ENCODE data around the gene DMRTB1. TPM values are rescaled to one million over a fixed set of nuclear protein-coding genes. Genes with fewer than 3 reads are reported as not detected.

Gene DMRTB1
- total RNA-seq, 4 donors from 2014 or later = not detected

DNA sequence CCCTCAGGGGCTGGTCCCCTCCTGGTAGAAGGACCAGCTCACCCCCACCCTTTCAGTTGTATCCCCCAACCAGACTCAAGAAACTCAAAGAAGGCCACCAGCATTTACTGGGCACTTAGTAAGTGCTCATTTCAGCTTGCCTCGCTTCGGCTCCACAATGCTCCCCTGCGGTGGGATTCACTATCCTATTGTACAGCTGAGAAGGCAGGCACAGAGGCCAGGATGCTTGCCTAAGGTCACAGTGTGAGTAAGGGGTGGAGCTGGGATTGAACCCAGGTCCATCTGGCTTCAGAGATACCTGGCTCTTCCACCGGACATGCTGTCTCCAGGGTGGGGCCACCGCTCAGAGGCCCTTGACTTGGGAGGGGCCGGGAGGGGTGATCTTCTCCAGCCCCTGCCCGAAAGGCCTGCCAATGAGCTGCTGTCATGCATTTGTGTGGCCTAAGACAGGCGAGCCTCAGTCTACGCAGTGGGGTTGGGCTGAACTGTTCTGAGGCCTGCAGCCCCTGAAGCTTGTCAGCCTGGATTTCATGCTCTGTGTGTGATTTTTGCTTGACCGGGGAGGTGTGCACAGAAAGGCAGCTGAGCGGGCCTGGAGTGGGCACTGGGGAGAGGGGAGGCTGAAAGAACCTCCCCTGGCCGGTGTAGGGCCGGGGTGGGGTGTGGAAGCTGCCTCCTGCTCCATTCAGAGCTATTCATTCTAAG is 48.1 kb downstream of the DMRTB1 start:
- TF ChIP-seq, protein P1, sequence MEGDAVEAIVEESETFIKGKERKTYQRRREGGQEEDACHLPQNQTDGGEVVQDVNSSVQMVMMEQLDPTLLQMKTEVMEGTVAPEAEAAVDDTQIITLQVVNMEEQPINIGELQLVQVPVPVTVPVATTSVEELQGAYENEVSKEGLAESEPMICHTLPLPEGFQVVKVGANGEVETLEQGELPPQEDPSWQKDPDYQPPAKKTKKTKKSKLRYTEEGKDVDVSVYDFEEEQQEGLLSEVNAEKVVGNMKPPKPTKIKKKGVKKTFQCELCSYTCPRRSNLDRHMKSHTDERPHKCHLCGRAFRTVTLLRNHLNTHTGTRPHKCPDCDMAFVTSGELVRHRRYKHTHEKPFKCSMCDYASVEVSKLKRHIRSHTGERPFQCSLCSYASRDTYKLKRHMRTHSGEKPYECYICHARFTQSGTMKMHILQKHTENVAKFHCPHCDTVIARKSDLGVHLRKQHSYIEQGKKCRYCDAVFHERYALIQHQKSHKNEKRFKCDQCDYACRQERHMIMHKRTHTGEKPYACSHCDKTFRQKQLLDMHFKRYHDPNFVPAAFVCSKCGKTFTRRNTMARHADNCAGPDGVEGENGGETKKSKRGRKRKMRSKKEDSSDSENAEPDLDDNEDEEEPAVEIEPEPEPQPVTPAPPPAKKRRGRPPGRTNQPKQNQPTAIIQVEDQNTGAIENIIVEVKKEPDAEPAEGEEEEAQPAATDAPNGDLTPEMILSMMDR (IDR thresholded peaks at IDR 0.05; ENCODE audit: low read depth) = no peak

DNA sequence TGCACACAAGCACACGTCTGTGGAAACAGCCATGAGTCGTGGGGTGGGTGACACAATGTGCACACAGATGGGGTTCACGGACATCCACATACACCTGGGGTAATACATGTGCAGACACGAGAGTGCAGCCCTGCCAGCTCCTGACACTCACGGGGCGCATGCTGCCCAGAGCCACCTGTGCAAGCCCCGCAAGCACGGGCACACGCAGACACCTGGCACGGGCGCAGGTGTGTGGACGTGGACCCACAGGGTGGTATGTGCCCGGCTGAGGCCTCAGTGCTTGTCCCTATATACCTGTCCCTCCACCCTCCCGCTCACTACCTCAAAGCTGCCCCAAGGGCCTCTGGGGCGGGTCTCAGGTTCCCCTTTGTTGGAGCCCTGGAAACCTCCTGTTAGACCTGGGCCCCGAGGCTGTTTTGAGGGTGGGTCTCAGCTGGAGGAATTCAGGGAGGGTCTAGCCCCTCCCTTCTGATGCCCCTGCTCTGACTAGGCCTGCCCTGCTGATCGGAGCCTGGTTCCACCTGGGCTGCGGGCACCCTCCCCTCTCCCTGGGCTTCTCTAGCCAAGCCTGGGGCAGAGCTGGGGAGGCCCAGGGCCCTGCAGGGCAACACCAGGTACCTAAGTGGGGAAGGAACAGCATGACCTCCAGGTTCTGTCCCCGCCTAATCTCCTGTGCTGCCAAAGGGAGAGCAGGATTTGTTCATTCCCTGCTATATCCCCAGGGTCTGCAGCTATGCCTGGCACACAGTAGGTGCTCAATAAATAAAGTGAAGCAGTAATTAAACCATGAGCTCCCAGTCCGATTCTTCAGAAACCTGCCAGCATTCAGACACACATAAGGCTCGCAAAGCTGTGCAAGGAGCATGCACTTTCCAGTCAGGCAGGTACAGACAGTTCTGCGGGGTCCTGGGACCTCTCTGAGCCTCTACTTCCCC is 49.1 kb downstream of the DMRTB1 start:
- TF ChIP-seq, protein P1 (IDR thresholded peaks at IDR 0.05; ENCODE audit: low read depth) = no peak

DNA sequence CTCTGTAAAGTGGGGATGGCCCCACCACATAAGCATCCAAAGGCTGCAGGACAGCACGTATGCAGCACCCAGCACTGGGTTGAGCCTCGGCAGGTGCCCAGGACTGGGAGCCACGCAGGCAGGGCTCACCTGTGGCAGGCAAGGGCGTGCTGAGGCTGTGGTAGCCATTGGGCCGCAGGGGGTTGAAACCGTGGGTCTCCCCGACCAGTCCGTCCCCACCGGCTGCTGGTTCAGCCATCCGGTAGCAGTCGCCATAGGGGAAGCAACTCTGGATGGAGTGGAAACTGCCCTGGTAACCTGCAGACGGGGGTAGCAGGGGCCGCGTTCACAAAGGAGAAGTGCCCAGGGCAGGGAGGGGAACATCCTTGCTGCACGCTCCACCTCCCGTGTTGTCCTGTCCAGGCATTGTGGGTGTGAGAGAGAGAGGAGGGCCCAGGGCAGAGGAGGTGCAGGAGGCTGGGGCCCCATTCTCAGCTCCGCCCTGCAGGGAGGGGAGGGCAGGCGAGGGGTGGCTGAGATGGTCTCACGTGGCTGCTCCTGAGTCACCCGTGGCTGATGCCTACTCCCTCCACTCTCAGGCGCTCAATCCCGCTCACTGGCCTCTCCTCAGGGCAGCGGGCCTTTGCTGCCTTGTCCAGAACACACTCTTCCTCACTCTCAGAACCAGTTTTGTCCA is 49.9 kb downstream of the DMRTB1 start:
- TF ChIP-seq, protein P1 (IDR thresholded peaks at IDR 0.05; ENCODE audit: low read depth) = no peak

DNA sequence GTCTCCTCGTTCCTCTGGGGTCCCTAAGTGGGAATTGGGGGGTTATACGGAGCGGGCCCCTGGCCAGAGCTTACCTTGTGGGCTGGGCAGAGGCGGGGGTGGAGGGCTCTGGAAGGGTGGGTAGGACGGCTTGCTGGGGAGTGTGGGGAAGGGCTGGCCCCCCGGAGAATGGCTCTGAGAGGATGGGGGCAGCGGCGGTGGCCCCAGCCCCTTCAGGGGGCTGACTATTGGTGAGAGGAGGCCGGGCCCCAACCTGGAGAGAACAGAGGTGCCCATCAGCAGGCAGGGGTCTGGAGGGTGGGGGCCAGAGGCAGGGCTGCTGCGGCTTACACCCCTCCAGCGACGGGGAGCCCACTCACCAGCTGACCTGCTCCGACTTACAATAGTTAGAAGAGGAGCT is 50.6 kb downstream of the DMRTB1 start:
- TF ChIP-seq, protein P1 (IDR thresholded peaks at IDR 0.05; ENCODE audit: low read depth) = no peak

DNA sequence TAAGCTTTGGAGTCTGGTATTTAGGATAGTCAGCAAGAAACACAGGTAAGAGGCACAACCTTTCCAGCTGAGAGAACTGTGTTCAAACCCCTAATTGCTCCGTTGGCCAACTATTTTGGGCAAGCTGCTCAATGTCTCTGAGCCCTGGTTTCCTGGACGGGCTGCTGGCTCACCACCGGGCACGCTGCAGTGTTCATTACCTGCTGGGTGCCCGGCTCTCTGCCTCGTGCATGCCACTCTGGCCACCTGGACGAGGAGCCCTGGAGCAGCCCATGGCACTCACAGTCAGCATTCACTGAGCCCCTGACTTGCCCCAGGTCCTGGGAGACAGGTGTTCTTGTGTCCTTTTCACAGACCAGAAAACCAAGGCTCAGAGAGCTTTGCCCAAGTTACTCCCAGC is 51.0 kb downstream of the DMRTB1 start:
- TF ChIP-seq, protein P1 (IDR thresholded peaks at IDR 0.05; ENCODE audit: low read depth) = no peak

- TF ChIP-seq, protein P1 (IDR thresholded peaks at IDR 0.05; ENCODE audit: low read depth) = no peak
Observed at GRCh38 chr1:53511323-53511932, 52.2 kb downstream of the DMRTB1 start.

Data from subcutaneous adipose tissue (tissue), 4 donors.